Fibroblast of gingiva (primary cell): ENCODE data around the gene UTP4.
A peak's percentile ranks its signal among the peaks of the same experiment; 100 is the strongest.

Experiments
- DNase-seq: peaks from one replicate; pipeline ENCODE4 v3.0.0-alpha.2; 2011; ENCODE audit warnings: low read depth

UTP4 gene

GRCh38 chr16:69132424-69133252 lies at the start of gene UTP4, which contains the start of gene CHTF8:
Gene UTP4 (plus strand): TSS chr16:69132649. CDS start chr16:69133460, 811 bp downstream.
Gene CHTF8 (minus strand): TSS chr16:69132588. CDS start chr16:69121458, 11,130 bp downstream.
- peak; percentile 82 for DNase-seq

GRCh38 chr16:69083306-69083941 lies 49.0 kb upstream of the UTP4 start:
- DNase-seq, result no peak

GRCh38 chr16:69084289-69084688 lies 48.2 kb upstream of the UTP4 start:
- no peak for DNase-seq

- DNase-seq, result no peak
Observed at GRCh38 chr16:69085032-69085695, 47.3 kb upstream of the UTP4 start.

- no peak for DNase-seq
Observed at GRCh38 chr16:69087161-69087581, 45.3 kb upstream of the UTP4 start.

GRCh38 chr16:69088684-69089083 lies 43.8 kb upstream of the UTP4 start:
- no peak for DNase-seq

GRCh38 chr16:69089091-69089910 lies 43.1 kb upstream of the UTP4 start:
- DNase-seq, result no peak

GRCh38 chr16:69093974-69094373 lies 38.5 kb upstream of the UTP4 start:
- DNase-seq, result no peak

- DNase-seq, result no peak
Observed at GRCh38 chr16:69094501-69094900, 37.9 kb upstream of the UTP4 start.

GRCh38 chr16:69095193-69095592 lies 37.3 kb upstream of the UTP4 start:
- DNase-seq, result no peak

GRCh38 chr16:69100071-69100691 lies 32.3 kb upstream of the UTP4 start:
- no peak for DNase-seq

- peak; percentile 55 for DNase-seq
Observed at GRCh38 chr16:69105501-69106361, 26.7 kb upstream of the UTP4 start, which contains the start of gene HAS3. Gene HAS3 (plus strand): TSS chr16:69105653. CDS start chr16:69109396, 3,743 bp downstream.

GRCh38 chr16:69106491-69107315 lies 25.7 kb upstream of the UTP4 start:
- no peak for DNase-seq

GRCh38 chr16:69107316-69107962 lies 25.0 kb upstream of the UTP4 start:
- no peak for DNase-seq

- no peak for DNase-seq
Observed at GRCh38 chr16:69108064-69108904, 24.2 kb upstream of the UTP4 start.

GRCh38 chr16:69108905-69109252 lies 23.6 kb upstream of the UTP4 start:
- no peak for DNase-seq

GRCh38 chr16:69109486-69110270 lies 22.8 kb upstream of the UTP4 start:
- DNase-seq, result no peak
